Measurements from ENCODE around the gene HRH3.

DNA sequence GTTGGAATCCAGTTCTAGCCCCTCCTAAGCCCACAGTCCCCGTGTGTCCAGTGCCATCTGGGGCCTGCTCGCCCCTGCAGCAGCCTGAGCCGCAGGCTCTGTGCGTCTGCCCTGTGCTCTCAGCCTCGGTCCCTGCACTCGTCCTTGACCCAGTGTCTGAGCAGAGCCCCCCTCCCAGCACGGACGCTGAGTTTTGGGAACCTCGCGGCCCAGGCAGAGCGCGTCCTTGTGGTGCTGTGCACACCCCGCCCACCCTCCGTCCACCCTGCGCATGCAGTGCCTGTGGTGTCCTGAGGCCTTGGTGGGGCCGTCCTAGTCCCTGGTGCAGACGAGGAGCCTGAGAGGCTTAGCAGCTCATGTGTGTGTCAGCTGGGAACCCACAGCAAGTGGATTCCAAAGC is 49.8 kb upstream of the HRH3 start:
- TF ChIP-seq, protein P1, sequence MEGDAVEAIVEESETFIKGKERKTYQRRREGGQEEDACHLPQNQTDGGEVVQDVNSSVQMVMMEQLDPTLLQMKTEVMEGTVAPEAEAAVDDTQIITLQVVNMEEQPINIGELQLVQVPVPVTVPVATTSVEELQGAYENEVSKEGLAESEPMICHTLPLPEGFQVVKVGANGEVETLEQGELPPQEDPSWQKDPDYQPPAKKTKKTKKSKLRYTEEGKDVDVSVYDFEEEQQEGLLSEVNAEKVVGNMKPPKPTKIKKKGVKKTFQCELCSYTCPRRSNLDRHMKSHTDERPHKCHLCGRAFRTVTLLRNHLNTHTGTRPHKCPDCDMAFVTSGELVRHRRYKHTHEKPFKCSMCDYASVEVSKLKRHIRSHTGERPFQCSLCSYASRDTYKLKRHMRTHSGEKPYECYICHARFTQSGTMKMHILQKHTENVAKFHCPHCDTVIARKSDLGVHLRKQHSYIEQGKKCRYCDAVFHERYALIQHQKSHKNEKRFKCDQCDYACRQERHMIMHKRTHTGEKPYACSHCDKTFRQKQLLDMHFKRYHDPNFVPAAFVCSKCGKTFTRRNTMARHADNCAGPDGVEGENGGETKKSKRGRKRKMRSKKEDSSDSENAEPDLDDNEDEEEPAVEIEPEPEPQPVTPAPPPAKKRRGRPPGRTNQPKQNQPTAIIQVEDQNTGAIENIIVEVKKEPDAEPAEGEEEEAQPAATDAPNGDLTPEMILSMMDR (IDR thresholded peaks at IDR 0.05): peak in 1 of 3 donors; percentile 24
- no peak for TF ChIP-seq POLR2A (IDR thresholded peaks at IDR 0.05)

All from ovary (tissue), 3 donors.